GM15510 (cell line): ENCODE measurements around the gene NR3C1.

ENCODE experiments used
- POLR2A ChIP-seq: IDR thresholded peaks from 3 replicates; pipeline ENCODE4 v1.6.1; 2011; ENCODE audit warnings: borderline replicate concordance; ENCODE audit not compliant: insufficient read length; ENCODE audit errors: extremely low read depth

The NR3C1 gene

GRCh38 chr5:143322176-143322575, 81.3 kb downstream of the NR3C1 start:
- no peak for TF ChIP-seq POLR2A

GRCh38 chr5:143319437-143320227, 83.9 kb downstream of the NR3C1 start:
- TF ChIP-seq POLR2A = no peak

- TF ChIP-seq POLR2A = no peak
Measured at GRCh38 chr5:143318833-143319232, 84.7 kb downstream of the NR3C1 start.

- no peak for TF ChIP-seq POLR2A
Measured at GRCh38 chr5:143318270-143318669, 85.2 kb downstream of the NR3C1 start.

GRCh38 chr5:143316844-143317631, 86.4 kb downstream of the NR3C1 start:
- no peak for TF ChIP-seq POLR2A

- no peak for TF ChIP-seq POLR2A
Measured at GRCh38 chr5:143316337-143316736, 87.1 kb downstream of the NR3C1 start.

- no peak for TF ChIP-seq POLR2A
Measured at GRCh38 chr5:143315929-143316328, 87.6 kb downstream of the NR3C1 start.

- TF ChIP-seq POLR2A = no peak
Measured at GRCh38 chr5:143315214-143315613, 88.3 kb downstream of the NR3C1 start.

- no peak for TF ChIP-seq POLR2A
Measured at GRCh38 chr5:143314659-143315058, 88.8 kb downstream of the NR3C1 start.

- no peak for TF ChIP-seq POLR2A
Measured at GRCh38 chr5:143314099-143314498, 89.4 kb downstream of the NR3C1 start.

- no peak for TF ChIP-seq POLR2A
Measured at GRCh38 chr5:143313298-143313852, 90.1 kb downstream of the NR3C1 start.

- TF ChIP-seq POLR2A = no peak
Measured at GRCh38 chr5:143312822-143313221, 90.7 kb downstream of the NR3C1 start.

- TF ChIP-seq POLR2A = no peak
Measured at GRCh38 chr5:143311955-143312354, 91.5 kb downstream of the NR3C1 start.

GRCh38 chr5:143311428-143311827, 92.1 kb downstream of the NR3C1 start:
- TF ChIP-seq POLR2A = no peak

- TF ChIP-seq POLR2A = no peak
Measured at GRCh38 chr5:143309661-143310431, 93.6 kb downstream of the NR3C1 start.
